Measurements from ENCODE around the gene GKN1. TPM values are rescaled to one million over a fixed set of nuclear protein-coding genes. Genes with fewer than 3 reads are reported as not detected.

Gene GKN1
- polyA plus RNA-seq, 1 donor from 2014 or later, result not detected

GRCh38 chr2:69023236-69023635 lies 48.8 kb downstream of the GKN1 start:
- Histone ChIP-seq H3K27me3 (ENCODE audit: insufficient read depth, low read depth, low read length) (no peaks in the 10 kb centered on the region), H3K27ac (ENCODE audit: low read length) (no peak overlapping the region), H3F3A (ENCODE audit: insufficient read depth, low read length, poor library complexity, severe bottlenecking) (no peaks in the 10 kb centered on the region), H4K20me1 (ENCODE audit: insufficient read depth) (no peaks in the 10 kb centered on the region), H3K79me2 (replicated peaks; ENCODE audit: insufficient read depth, low read length) (peaks cover 66% of the 10 kb centered on the region), H3K9me2 (ENCODE audit: insufficient read depth, low read length) (no peaks in the 10 kb centered on the region), H3K4me2 (ENCODE audit: low read length) (no peak overlapping the region), H2AFZ (ENCODE audit: low read depth, low read length) (no peak overlapping the region), H3K9me3 (ENCODE audit: low read length) (no peaks in the 10 kb centered on the region), H3K9ac (ENCODE audit: low read length) (no peak overlapping the region), H3K36me3 (ENCODE audit: insufficient read depth, low read length) (no peaks in the 10 kb centered on the region), H3K4me3 (ENCODE audit: low read length) (no peak overlapping the region)
- TF ChIP-seq SMC3 (conservative IDR thresholded peaks at IDR 0.05; ENCODE audit: poor library complexity) (no peak), RAD21 (conservative IDR thresholded peaks at IDR 0.05) (no peak), MXI1 (conservative IDR thresholded peaks at IDR 0.05; ENCODE audit: poor library complexity, severe bottlenecking) (no peak), POLR2AphosphoS5 (IDR thresholded peaks at IDR 0.05) (no peak), TAF1 (IDR thresholded peaks at IDR 0.05; ENCODE audit: low read depth) (no peak), REST (IDR thresholded peaks at IDR 0.05; ENCODE audit: borderline replicate concordance) (no peak), EZH2 (IDR thresholded peaks at IDR 0.05; ENCODE audit: borderline replicate concordance, insufficient read depth, low read length, poor library complexity, severe bottlenecking) (no peak), CTCF (IDR thresholded peaks at IDR 0.05; ENCODE audit: poor library complexity, severe bottlenecking) (no peak), EP300 (conservative IDR thresholded peaks at IDR 0.05; ENCODE audit: poor library complexity, severe bottlenecking) (no peak)

GRCh38 chr2:69026026-69026425 lies 51.6 kb downstream of the GKN1 start:
- H3K9ac ChIP-seq (ENCODE audit: low read length), result no peak overlapping the region
- no peak overlapping the region for H2AFZ ChIP-seq (ENCODE audit: low read depth, low read length)
- H3F3A ChIP-seq (ENCODE audit: insufficient read depth, low read length, poor library complexity, severe bottlenecking), result no peaks in the 10 kb centered on the region
- no peaks in the 10 kb centered on the region for H3K9me2 ChIP-seq (ENCODE audit: insufficient read depth, low read length)
- no peaks in the 10 kb centered on the region for H4K20me1 ChIP-seq (ENCODE audit: insufficient read depth)
- H3K4me3 ChIP-seq (ENCODE audit: low read length), result no peak overlapping the region
- TF ChIP-seq CTCF (IDR thresholded peaks at IDR 0.05; ENCODE audit: poor library complexity, severe bottlenecking), result peak; percentile 8
- TF ChIP-seq EZH2 (IDR thresholded peaks at IDR 0.05; ENCODE audit: borderline replicate concordance, insufficient read depth, low read length, poor library complexity, severe bottlenecking), result no peak
- no peaks in the 10 kb centered on the region for H3K36me3 ChIP-seq (ENCODE audit: insufficient read depth, low read length)
- no peak overlapping the region for H3K27ac ChIP-seq (ENCODE audit: low read length)
- no peaks in the 10 kb centered on the region for H3K27me3 ChIP-seq (ENCODE audit: insufficient read depth, low read depth, low read length)
- no peaks in the 10 kb centered on the region for H3K9me3 ChIP-seq (ENCODE audit: low read length)
- H3K4me2 ChIP-seq (ENCODE audit: low read length), result no peak overlapping the region
- peaks cover 62% of the 10 kb centered on the region for H3K79me2 ChIP-seq (replicated peaks; ENCODE audit: insufficient read depth, low read length)
